Progenitor cell of endocrine pancreas (in vitro differentiated cells): ENCODE results near the gene SMARCA4. TPM values are rescaled to one million over a fixed set of nuclear protein-coding genes. Genes with fewer than 3 reads are reported as not detected.

Experiments
- DNase-seq: peaks from one replicate; pipeline ENCODE4 v3.0.0; 2021; ENCODE audit warnings: low spot score; ENCODE audit not compliant: unreplicated experiment
- H3K27ac Mint-ChIP-seq: 2 replicates; pipeline ENCODE4 v1.8.0; 2021; ENCODE audit warnings: mild to moderate bottlenecking, moderate library complexity, mixed read lengths
- H3K27me3 Mint-ChIP-seq: 2 replicates; pipeline ENCODE4 v1.8.0; 2021; ENCODE audit warnings: mixed read lengths
- H3K36me3 Mint-ChIP-seq: 2 replicates; pipeline ENCODE4 v1.8.0; 2022; ENCODE audit warnings: mixed read lengths; ENCODE audit not compliant: insufficient read depth
- H3K4me1 Mint-ChIP-seq: 2 replicates; pipeline ENCODE4 v1.8.0; 2021; ENCODE audit warnings: low read depth, mixed read lengths
- H3K4me3 Mint-ChIP-seq: 2 replicates; pipeline ENCODE4 v1.8.0; 2021; ENCODE audit warnings: low read depth, mild to moderate bottlenecking, moderate library complexity, mixed read lengths
- H3K9me3 Mint-ChIP-seq: 2 replicates; pipeline ENCODE4 v1.8.0; 2021; ENCODE audit warnings: low read depth, mixed read lengths
- total RNA-seq: library from RNA; stranded (reverse); gene quantifications from 2 replicates; pipeline ENCODE4 v1.2.1, GENCODE V29; 2021
- TF ChIP-seq, protein P1 (sequence below): fragments of 200-600 bp; sonication (generic); IDR thresholded peaks from one replicate; pipeline ENCODE4 v1.5.0; 2021; ENCODE audit warnings: antibody characterized with exemption, mild to moderate bottlenecking; ENCODE audit not compliant: unreplicated experiment

SMARCA4 gene
- total RNA-seq, 1 donor from 2014 or later: 334 TPM

DNA sequence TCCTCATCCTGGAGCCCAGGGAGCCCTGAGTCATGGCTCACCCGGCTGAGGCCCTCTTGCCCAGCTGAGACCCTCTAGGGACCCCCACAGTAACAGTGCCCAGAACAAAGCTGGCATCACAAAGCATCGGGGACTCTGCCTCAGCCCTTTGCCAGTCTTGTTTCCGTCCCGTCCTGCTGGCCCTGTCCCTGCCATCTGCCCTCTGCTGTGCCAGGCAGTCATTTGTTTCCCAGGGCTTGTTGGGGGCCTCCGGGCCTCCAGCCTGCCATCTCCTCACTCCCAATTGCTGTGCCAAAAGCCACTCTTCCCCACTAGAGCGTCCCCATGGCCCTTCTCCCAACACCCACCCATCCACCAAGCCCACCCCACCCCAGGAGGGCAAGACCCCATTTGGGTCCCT is 64.2 kb downstream of the SMARCA4 start:
- TF ChIP-seq, protein P1, sequence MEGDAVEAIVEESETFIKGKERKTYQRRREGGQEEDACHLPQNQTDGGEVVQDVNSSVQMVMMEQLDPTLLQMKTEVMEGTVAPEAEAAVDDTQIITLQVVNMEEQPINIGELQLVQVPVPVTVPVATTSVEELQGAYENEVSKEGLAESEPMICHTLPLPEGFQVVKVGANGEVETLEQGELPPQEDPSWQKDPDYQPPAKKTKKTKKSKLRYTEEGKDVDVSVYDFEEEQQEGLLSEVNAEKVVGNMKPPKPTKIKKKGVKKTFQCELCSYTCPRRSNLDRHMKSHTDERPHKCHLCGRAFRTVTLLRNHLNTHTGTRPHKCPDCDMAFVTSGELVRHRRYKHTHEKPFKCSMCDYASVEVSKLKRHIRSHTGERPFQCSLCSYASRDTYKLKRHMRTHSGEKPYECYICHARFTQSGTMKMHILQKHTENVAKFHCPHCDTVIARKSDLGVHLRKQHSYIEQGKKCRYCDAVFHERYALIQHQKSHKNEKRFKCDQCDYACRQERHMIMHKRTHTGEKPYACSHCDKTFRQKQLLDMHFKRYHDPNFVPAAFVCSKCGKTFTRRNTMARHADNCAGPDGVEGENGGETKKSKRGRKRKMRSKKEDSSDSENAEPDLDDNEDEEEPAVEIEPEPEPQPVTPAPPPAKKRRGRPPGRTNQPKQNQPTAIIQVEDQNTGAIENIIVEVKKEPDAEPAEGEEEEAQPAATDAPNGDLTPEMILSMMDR: no peak
- no peak for DNase-seq
- H3K27ac Mint-ChIP-seq: peak overlapping the region; percentile 33
- no peaks in the 10 kb centered on the region for H3K9me3 Mint-ChIP-seq
- peaks cover 14% of the 10 kb centered on the region for H3K36me3 Mint-ChIP-seq
- no peaks in the 10 kb centered on the region for H3K4me1 Mint-ChIP-seq
- H3K27me3 Mint-ChIP-seq: no peaks in the 10 kb centered on the region
- no peak overlapping the region for H3K4me3 Mint-ChIP-seq

DNA sequence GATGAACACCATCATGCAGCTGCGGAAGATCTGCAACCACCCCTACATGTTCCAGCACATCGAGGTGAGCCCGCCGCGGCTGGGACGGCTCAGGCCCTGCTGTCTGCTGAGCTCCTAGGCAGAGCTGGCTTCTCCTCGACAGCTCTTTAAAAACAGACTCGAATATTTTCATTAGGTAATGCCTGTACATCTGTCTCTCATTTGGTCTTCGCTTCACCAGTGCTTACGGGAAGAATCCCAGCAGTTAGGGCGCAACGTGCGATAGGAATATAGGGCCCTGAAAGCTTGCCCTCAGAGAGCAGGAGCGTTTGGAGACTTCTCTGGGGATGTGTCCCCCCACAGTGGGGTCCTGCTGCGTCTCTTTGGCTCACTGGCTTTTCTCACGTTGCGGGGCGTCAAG is 64.6 kb downstream of the SMARCA4 start:
- H3K9me3 Mint-ChIP-seq: no peaks in the 10 kb centered on the region
- H3K27ac Mint-ChIP-seq: peak overlapping the region; percentile 33
- DNase-seq: no peak
- TF ChIP-seq, protein P1: no peak
- H3K36me3 Mint-ChIP-seq: peaks cover 18% of the 10 kb centered on the region
- H3K4me1 Mint-ChIP-seq: no peaks in the 10 kb centered on the region
- H3K27me3 Mint-ChIP-seq: no peaks in the 10 kb centered on the region
- H3K4me3 Mint-ChIP-seq: no peak overlapping the region

DNA sequence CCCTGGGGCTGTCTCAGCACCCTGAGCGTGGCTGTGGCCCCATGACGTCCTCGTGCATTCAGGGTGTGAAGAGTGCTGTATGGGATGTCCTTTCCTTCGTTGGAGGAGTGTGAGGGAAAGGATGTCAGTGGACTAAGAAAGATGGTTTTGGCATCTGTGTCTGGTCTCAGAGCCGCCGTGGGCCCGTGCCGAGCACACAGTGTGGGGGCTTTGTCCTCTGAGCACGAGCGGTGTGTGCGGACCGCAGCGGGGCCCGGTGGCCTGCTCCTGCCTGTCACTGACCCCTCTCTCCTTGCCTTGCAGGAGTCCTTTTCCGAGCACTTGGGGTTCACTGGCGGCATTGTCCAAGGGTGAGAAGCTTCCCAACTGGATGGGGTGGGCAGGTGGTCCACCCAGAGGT is 65.2 kb downstream of the SMARCA4 start:
- TF ChIP-seq, protein P1: no peak
- DNase-seq: no peak
- Mint-ChIP-seq H3K27me3 (no peaks in the 10 kb centered on the region), H3K4me3 (no peak overlapping the region), H3K4me1 (no peaks in the 10 kb centered on the region), H3K27ac (peak overlapping the region; percentile 11), H3K36me3 (peaks cover 18% of the 10 kb centered on the region), H3K9me3 (no peaks in the 10 kb centered on the region)

DNA sequence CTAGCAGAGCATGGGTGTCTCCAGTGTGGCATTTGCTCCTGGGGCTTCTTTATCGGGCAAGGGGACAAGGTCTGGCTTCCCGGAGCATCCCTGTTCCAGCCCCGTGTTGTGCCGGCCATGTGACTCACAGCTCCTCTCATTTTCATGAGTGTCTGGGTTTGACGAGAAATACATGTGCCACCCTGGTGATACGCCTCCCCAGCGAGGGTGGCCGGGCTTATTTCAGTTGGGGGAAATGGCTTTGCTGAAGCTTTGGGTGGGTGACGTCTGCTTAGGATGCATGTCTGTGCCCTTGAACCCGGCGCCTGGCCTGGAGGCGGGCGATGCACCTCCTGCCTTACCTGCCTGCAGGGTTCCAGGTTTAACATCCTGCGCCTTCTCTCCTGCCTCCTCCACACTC is 66.6 kb downstream of the SMARCA4 start:
- TF ChIP-seq, protein P1: no peak
- no peaks in the 10 kb centered on the region for H3K4me1 Mint-ChIP-seq
- H3K27me3 Mint-ChIP-seq: no peaks in the 10 kb centered on the region
- no peak overlapping the region for H3K4me3 Mint-ChIP-seq
- no peak overlapping the region for H3K27ac Mint-ChIP-seq
- H3K9me3 Mint-ChIP-seq: no peaks in the 10 kb centered on the region
- H3K36me3 Mint-ChIP-seq: peaks cover 21% of the 10 kb centered on the region
- DNase-seq: no peak

DNA sequence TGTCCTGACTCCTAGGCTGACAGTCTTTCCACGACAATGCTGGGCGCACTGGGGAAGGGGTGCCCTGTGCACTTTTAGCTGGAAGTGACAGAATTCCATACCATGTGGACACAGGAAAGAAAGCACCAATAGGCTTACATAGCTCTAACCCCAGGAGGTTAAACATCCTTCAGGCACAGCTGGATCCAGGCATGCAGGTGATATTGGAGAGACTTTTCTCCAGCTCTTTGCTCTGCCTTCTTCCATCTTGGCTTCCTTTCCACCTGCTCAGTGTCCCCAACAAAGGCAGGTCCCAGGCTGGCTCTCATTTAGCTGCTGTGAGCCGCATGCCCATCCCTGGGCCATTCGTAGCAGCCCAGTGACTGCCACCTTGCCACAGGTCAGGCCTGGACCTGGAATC is 67.3 kb downstream of the SMARCA4 start:
- Mint-ChIP-seq H3K4me1 (no peaks in the 10 kb centered on the region), H3K36me3 (peaks cover 19% of the 10 kb centered on the region)

More for the DNA sequence above, 67.3 kb downstream of the SMARCA4 start:
- Mint-ChIP-seq H3K9me3 (no peaks in the 10 kb centered on the region), H3K4me3 (no peak overlapping the region), H3K27ac (no peak overlapping the region), H3K27me3 (no peaks in the 10 kb centered on the region)
- DNase-seq: no peak
- TF ChIP-seq, protein P1: no peak
